ENCODE results near the gene PTPRQ.

- TF ChIP-seq CTCF (IDR thresholded peaks at IDR 0.05; ENCODE audit: borderline replicate concordance, extremely low read depth, low read length, poor library complexity, severe bottlenecking) = no peak
- TF ChIP-seq EZH2 (IDR thresholded peaks at IDR 0.05; ENCODE audit: borderline replicate concordance, low read depth, low read length, severe bottlenecking) = no peak
These were observed 25.6 kb downstream of the PTPRQ start for GRCh38 chr12:80469681-80470080.

Data from DND-41 (cell line).